ENCODE measurements around the gene THAP7. TPM values are rescaled to one million over a fixed set of nuclear protein-coding genes. Genes with fewer than 3 reads are reported as not detected.

THAP7 gene
- total RNA-seq, 1 donor from 2014 or later = 17.8 TPM

DNA sequence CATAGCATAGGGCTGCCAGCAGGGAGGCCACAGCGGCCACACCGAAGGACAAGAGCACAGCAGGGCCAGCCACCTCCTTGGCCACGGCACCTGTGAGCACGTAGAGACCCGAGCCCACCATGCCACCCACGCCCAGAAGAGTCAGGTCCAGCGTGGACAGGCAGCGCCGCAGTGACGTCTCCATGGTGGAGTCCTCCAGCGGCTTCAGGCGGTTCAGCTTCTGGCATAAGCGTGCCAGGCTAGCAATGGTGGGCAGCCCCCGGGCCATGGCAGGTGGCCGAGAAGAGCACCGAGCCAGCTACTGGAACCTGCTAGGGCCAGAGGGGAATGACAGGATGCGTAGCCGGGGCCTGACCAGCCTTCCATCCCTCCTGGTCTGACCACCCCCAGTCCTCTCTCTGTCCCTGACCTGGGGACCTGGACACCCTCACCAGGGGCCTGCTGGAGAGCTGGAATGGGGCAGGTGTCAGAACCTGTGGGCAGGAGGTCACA, 29.7 kb upstream of the THAP7 start:
- no peak for DNase-seq
- no peaks in the 10 kb centered on the region for H3K36me3 ChIP-seq
- no peaks in the 10 kb centered on the region for H3K9me3 ChIP-seq (replicated peaks)
- H3K4me3 ChIP-seq = peak overlapping the region; percentile 59
- intact Hi-C loops (cut with micrococcal nuclease) = no loop called here
- H3K4me1 ChIP-seq = peaks cover 18% of the 10 kb centered on the region
- TF ChIP-seq, protein P1, sequence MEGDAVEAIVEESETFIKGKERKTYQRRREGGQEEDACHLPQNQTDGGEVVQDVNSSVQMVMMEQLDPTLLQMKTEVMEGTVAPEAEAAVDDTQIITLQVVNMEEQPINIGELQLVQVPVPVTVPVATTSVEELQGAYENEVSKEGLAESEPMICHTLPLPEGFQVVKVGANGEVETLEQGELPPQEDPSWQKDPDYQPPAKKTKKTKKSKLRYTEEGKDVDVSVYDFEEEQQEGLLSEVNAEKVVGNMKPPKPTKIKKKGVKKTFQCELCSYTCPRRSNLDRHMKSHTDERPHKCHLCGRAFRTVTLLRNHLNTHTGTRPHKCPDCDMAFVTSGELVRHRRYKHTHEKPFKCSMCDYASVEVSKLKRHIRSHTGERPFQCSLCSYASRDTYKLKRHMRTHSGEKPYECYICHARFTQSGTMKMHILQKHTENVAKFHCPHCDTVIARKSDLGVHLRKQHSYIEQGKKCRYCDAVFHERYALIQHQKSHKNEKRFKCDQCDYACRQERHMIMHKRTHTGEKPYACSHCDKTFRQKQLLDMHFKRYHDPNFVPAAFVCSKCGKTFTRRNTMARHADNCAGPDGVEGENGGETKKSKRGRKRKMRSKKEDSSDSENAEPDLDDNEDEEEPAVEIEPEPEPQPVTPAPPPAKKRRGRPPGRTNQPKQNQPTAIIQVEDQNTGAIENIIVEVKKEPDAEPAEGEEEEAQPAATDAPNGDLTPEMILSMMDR (IDR thresholded peaks at IDR 0.05; ENCODE audit: borderline replicate concordance) = no peak
- H3K27ac ChIP-seq (replicated peaks) = no peak overlapping the region
- H3K27me3 ChIP-seq (ENCODE audit: low read depth) = peaks cover 56% of the 10 kb centered on the region

DNA sequence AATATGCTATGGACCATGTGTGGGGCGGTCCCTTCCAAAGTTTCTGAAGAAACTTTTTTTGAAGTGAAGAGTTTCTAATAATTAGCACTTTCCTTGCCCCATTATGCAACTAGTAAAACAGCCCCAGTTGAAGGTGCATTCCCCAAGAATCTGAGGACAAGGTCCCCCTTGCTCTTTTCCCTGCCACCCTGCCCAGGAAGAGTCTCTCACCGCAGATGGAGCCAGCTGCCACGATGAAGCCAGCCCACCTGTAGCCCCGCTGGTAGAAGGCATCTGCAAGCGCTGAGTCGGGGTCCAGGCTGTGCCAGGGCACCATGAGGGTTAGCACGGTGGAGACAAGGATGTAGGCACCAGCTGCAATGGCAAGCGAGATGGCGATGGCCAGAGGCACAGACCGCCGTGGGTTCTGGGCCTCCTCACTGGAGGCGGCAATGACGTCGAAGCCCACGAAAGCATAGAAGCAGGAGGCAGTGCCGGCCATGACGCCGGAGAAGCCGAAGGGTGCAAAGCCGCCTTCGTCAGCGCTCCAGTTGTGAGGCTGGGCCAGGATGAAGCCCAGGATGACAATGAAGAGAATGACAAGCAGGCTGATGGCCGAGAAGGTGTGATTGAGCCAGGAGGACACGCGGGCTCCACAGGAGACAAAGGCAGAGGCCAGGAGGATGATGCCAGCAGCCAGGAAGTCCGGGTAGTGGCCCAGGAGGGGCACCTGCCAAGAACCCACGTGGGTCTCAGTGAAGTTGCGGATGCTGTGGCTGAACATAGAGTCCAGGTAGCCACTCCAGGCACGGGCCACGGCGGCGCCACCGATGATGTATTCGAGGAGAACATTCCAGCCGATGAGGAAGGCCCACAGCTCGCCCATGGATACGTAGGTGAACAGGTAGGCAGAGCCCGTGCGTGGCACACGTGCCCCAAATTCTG, 29.0 kb upstream of the THAP7 start:
- Histone ChIP-seq H3K36me3 (no peaks in the 10 kb centered on the region), H3K9me3 (replicated peaks) (no peaks in the 10 kb centered on the region), H3K27me3 (ENCODE audit: low read depth) (peaks cover 56% of the 10 kb centered on the region), H3K27ac (replicated peaks) (no peak overlapping the region), H3K4me1 (peaks cover 18% of the 10 kb centered on the region), H3K4me3 (no peak overlapping the region)
- TF ChIP-seq, protein P1 (IDR thresholded peaks at IDR 0.05; ENCODE audit: borderline replicate concordance) = no peak
- intact Hi-C loops (cut with micrococcal nuclease) = no loop called here
- no peak for DNase-seq

- H3K36me3 ChIP-seq = no peaks in the 10 kb centered on the region
- intact Hi-C loops (cut with micrococcal nuclease) = no loop called here
- no peaks in the 10 kb centered on the region for H3K9me3 ChIP-seq (replicated peaks)
- TF ChIP-seq, protein P1 (IDR thresholded peaks at IDR 0.05; ENCODE audit: borderline replicate concordance) = no peak
- no peak overlapping the region for H3K4me3 ChIP-seq
- DNase-seq = no peak
- peaks cover 18% of the 10 kb centered on the region for H3K4me1 ChIP-seq
- H3K27me3 ChIP-seq (ENCODE audit: low read depth) = peaks cover 56% of the 10 kb centered on the region
- no peak overlapping the region for H3K27ac ChIP-seq (replicated peaks)
These were observed 28.1 kb upstream of the THAP7 start for GRCh38 chr22:21030032-21030431.

DNA sequence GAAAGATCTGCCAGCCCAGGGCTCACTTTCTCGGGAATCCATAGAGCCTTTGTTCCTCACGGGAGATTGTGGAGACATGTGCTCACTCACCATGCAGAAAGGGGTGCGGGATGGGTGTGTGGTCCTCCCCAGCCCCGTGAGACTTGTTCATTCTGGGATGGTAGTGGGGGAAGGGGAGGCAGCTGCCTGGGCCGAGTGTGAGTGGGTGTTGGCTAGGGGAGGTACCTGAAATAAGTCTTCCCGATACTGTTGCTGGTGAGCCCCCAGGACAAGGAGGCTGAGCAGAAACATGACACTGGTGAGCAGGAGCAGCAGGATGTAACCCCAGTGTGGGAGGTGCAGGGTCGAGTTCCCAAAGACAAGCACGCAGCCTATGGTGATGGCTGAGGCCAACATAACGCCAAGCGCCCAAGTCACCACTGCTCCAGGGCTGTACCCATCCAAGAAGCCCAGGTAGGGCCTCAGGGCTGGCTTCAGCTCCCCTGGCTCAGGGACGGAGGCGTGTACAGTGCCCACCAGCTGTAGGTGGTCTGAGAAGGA, 27.6 kb upstream of the THAP7 start:
- TF ChIP-seq, protein P1 (IDR thresholded peaks at IDR 0.05; ENCODE audit: borderline replicate concordance) = no peak
- Histone ChIP-seq H3K4me1 (peaks cover 18% of the 10 kb centered on the region), H3K27ac (replicated peaks) (no peak overlapping the region), H3K27me3 (ENCODE audit: low read depth) (peaks cover 56% of the 10 kb centered on the region), H3K9me3 (replicated peaks) (no peaks in the 10 kb centered on the region), H3K36me3 (no peaks in the 10 kb centered on the region), H3K4me3 (no peak overlapping the region)
- no peak for DNase-seq
- intact Hi-C loops (cut with micrococcal nuclease) = no loop called here

DNA sequence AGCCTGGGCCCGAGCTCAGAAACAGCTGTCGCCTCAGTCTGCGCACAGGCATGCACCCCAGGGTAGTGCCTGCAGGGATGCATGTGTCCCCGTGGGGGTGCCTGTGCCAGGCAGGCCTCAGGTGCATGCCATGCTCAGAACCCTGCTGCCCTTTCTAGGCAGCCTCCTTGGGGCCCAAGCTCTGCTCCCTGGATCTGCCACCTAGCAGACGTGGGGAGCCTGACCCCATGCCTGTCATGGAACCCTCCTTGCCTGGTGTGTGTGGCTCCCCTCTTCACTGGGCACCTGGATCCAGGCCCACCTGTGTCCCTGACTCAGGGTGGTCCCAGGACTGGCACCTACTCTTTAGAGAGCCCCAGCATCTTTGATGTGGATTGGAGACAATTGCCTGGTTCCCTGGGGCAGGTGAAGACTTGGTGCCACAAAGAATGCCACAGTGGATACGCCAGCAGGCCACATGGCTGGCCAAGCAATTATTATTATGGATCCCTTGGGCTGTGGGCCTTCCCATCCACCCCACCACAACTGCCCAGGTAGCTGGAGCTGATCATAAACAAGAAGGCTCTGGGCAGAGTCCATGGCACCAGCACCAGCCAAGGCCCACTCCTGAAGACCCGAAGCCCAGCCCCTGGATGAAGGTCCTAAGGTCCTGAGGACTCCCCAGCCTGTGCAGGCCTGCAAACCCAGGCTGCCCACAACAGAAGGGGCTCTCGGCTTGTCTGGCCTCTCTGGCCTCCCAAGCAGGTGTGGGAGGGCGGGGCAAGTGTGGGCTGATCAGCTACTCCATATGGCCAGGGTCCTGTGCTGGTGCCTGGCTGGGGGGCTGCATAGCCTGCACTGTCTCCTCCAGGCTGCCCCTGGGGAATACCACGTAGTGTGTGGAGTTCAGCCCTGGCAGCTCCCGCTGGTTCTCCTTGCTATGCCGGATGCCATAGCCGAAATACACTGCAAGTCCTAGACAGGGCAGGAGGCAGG, 26.6 kb upstream of the THAP7 start:
- Histone ChIP-seq H3K36me3 (no peaks in the 10 kb centered on the region), H3K4me1 (peaks cover 18% of the 10 kb centered on the region), H3K9me3 (replicated peaks) (no peaks in the 10 kb centered on the region), H3K27ac (replicated peaks) (no peak overlapping the region), H3K4me3 (no peak overlapping the region), H3K27me3 (ENCODE audit: low read depth) (peaks cover 52% of the 10 kb centered on the region)
- intact Hi-C loops (cut with micrococcal nuclease) = no loop called here
- TF ChIP-seq, protein P1 (IDR thresholded peaks at IDR 0.05; ENCODE audit: borderline replicate concordance) = no peak
- no peak for DNase-seq
